H1 (cell line): Measurements from ENCODE around the gene CSRP1. TPM values are rescaled to one million over a fixed set of nuclear protein-coding genes. Genes with fewer than 3 reads are reported as not detected.

Experiments used
- ATF2 ChIP-seq: IDR thresholded peaks from 2 replicates; pipeline ENCODE4 v1.6.1; 2012; ENCODE audit warnings: low read length, inconsistent platforms
- CREB1 ChIP-seq: IDR thresholded peaks from 2 replicates; pipeline ENCODE4 v1.6.1; 2012; ENCODE audit warnings: inconsistent platforms
- JUN ChIP-seq: IDR thresholded peaks from 2 replicates; pipeline ENCODE4 v1.6.1; 2011; ENCODE audit warnings: low read depth, mild to moderate bottlenecking, improper control_type of control experiment, low read length
- RAD21 ChIP-seq, 2 experiments: IDR thresholded peaks in 1 of 2; conservative IDR thresholded peaks in 1 of 2; 2 replicates each; pipeline ENCODE4 v1.6.1; 2011; ENCODE audit warnings: low read depth in 2 of 2, low read length in 2 of 2, improper control_type of control experiment in 1 of 2, inconsistent platforms in 1 of 2, mild to moderate bottlenecking in 1 of 2, moderate library complexity in 1 of 2
- SIN3A ChIP-seq, 2 experiments: IDR thresholded peaks in 1 of 2; conservative IDR thresholded peaks in 1 of 2; 2 replicates each; pipeline ENCODE4 v1.6.1; 2011 to 2012; ENCODE audit warnings: low read length in 2 of 2, improper control_type of control experiment in 1 of 2, low read depth in 1 of 2, mild to moderate bottlenecking in 1 of 2
- SIRT6 ChIP-seq: IDR thresholded peaks from one replicate; pipeline ENCODE4 v1.7.1; 2012; ENCODE audit warnings: low read length, inconsistent platforms
- SRF ChIP-seq: IDR thresholded peaks from 2 replicates; pipeline ENCODE4 v1.6.1; 2011; ENCODE audit warnings: mild to moderate bottlenecking, low read depth, low read length, moderate library complexity
- polyA plus RNA-seq, 7 experiments: library from polyadenylated mRNA; depleted of rRNA in 3 of 7; stranded (reverse) in 5 of 7; unstranded in 2 of 7; fragments of >200 nt in 5 of 7; fragments of 200-250 nt in 2 of 7; gene quantifications; 1 replicate in 5 of 7; 2 replicates in 1 of 7; 4 replicates in 1 of 7; pipeline versions ENCODE4 v1.2.1 to v1.2.3, GENCODE V29; 2011 to 2013; ENCODE audit warnings: missing spikeins in 2 of 7, mixed read lengths in 2 of 7
- total RNA-seq: library from RNA; stranded (reverse); fragmentation: NEBNext Ultra II Directional; extraction: Animal tissue kit (Norgen Biotek cat#: 25700); gene quantifications from 2 replicates; pipeline ENCODE4 v1.2.1, GENCODE V29; 2021

Gene CSRP1
- total and polyA plus RNA-seq, 2 of the 8 experiments (the other 6 are each of a cell fraction or from before 2014, with no cell fraction given) = 14.2 to 22.3 TPM

DNA sequence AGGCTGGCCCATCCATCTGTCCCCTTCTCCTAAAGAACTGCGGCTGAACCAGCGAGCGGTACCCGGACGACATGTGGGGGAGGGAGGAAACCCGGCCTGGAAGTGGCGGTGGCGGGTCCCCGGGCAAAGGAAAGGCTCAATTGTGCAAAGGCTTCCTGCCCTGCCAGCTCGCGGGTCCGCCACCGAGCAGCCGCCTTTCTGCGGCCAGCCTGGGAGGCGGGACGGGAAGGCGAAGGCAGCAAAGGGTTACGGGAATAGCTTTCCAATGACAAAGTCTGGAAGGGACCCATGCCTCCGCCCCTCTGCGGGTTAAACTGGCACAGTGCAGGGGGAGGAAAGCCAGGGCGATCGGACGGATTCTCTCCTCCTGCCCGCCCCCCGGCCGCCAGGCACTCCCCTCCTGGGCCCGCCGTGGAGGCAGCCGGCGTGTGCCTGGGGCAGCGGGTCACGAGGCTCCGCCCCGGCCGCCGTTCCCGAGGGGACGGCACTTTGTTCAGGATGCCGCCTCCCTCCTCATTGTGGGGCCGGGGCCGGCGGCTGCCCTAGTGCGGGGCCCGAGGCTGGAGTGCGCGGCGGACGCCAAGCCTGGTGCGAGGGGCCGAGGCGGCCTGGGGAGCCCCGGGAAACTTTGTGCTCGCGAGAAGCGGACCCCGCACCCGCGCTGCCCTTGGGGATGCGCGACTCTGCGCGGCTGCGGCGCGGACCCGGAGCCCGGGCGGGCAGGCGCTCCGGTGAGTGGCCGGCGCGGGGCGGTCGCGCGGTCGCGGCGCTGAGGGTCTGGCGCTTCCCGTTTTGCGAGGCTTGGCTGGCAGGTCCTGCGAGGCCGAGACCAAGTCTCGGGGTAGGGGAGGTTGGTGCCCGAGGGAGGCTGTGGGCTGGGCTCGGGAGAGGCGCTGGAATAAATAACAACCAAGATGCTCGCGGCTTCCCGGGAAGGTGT lies 32.0 kb upstream of the CSRP1 start, which contains the start of gene NAV1 (continued):
- no peak for TF ChIP-seq RAD21 (IDR thresholded peaks at IDR 0.05 in 1 of 2, conservative IDR thresholded peaks at IDR 0.05 in 1 of 2; ENCODE audit: low read depth in 2 of 2, low read length in 2 of 2)
- TF ChIP-seq ATF2 = no peak
- no peak for TF ChIP-seq SIRT6
- no peak for TF ChIP-seq SRF
- TF ChIP-seq SIN3A (conservative IDR thresholded peaks at IDR 0.05 in 1 of 2, IDR thresholded peaks at IDR 0.05 in 1 of 2; ENCODE audit: low read depth in 1 of 2, low read length in 2 of 2) = peak in 1 of 2 experiments; percentile 70; a peak in 3 of 4 replicates
- TF ChIP-seq CREB1 = no peak
- no peak for TF ChIP-seq JUN
- TF ChIP-seq, all 59 proteins: peak for 8
